LNCaP clone FGC (cell line): ENCODE results near the gene MYMK.

Source experiments
- DNase-seq: peaks from one replicate; pipeline ENCODE4 v3.0.0-alpha.2; 2011; ENCODE audit warnings: low read depth
- H3K4me3 ChIP-seq: 2 replicates; pipeline ENCODE4 v1.5.1; 2011; ENCODE audit warnings: mild to moderate bottlenecking, low read depth, low read length, control low read depth
- TF ChIP-seq, protein P1 (sequence below): IDR thresholded peaks from 2 replicates; pipeline ENCODE4 v1.5.1; 2012; ENCODE audit warnings: mild to moderate bottlenecking; ENCODE audit not compliant: control insufficient read depth, insufficient read depth; ENCODE audit errors: extremely low read depth

The MYMK gene

DNA sequence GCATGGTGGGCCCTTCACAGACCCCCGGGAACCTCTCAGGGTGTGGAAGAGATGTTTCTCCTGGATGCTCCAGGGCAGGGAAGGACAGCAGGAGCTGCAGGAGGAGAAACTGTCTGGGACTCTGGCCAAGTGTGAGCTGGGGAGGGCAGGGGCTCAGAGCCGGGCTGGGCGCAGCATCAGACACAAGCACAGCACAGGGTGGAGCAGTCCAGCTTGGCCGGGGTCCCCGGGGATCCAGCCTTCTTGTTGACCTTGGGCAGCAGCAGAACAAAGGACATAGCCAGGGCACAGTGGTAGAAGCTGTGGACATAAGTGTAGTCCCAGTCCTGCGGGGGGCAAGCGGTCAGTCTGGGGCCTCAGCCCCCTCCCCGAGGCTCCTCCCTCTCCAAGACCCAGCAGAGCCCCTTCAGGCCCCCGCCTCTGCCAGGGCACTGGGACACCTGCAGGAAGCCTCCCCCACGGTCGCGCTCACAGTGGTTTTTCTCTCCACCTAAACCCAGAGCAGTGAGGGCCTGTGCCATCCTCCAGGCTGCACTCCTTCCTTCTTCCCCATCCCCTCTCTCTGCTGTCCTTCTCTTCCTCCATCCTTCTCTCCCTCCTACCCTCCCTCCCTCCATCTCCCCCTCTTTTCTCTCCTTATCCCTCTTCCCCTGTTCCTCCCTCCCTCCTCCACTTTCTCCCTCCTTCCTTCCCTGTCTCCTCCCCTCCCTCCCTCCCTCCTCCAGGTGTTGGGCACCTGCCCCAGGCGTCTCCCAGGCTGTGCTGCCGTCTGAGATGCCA, 10.1 kb downstream of the MYMK start:
- TF ChIP-seq, protein P1, sequence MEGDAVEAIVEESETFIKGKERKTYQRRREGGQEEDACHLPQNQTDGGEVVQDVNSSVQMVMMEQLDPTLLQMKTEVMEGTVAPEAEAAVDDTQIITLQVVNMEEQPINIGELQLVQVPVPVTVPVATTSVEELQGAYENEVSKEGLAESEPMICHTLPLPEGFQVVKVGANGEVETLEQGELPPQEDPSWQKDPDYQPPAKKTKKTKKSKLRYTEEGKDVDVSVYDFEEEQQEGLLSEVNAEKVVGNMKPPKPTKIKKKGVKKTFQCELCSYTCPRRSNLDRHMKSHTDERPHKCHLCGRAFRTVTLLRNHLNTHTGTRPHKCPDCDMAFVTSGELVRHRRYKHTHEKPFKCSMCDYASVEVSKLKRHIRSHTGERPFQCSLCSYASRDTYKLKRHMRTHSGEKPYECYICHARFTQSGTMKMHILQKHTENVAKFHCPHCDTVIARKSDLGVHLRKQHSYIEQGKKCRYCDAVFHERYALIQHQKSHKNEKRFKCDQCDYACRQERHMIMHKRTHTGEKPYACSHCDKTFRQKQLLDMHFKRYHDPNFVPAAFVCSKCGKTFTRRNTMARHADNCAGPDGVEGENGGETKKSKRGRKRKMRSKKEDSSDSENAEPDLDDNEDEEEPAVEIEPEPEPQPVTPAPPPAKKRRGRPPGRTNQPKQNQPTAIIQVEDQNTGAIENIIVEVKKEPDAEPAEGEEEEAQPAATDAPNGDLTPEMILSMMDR = no peak
- DNase-seq = no peak
- no peak overlapping the region for H3K4me3 ChIP-seq

DNA sequence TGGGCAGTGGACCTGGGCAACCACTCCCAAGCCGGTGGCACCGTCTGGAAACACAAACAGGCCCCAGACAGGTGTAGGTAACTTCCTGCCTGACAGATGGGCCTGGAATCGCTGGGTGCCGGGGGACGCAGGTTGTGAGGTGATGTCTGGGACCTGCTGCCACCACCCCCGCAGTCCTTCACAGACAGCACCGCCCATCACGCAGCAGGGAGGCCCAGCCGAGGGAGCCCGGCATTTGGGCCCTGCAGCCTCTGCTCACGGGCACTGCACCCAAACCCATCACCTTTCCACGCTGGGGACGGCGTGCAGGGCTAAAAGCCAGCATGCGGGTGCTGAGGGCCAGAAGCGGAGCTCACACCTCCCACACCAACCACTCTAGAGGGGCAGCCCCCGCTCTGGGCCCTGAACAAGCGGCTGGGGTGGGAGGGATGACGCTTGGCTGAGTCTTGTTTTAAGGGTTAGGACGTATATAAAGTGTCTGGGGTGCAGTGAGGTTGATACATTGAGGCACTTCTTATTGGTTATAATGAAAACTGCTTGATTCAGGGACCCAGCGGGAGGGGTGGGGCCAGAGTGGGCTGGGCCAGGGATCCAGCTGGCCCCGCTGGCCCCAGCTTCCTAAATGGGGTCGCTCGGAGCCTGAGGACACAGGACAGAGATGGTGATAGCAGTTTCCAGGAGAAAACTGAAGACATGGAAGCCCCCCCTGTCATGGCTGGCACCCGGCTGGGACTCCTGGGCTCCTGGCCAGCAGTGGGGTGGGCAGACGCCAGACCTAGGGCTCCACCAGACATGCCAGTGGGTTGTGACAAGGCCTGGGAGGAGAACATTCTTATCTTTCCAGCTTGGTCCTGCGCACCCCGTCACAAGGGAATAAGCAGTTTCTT, 11.3 kb downstream of the MYMK start:
- DNase-seq = no peak
- TF ChIP-seq, protein P1 = no peak
- H3K4me3 ChIP-seq = no peak overlapping the region

DNA sequence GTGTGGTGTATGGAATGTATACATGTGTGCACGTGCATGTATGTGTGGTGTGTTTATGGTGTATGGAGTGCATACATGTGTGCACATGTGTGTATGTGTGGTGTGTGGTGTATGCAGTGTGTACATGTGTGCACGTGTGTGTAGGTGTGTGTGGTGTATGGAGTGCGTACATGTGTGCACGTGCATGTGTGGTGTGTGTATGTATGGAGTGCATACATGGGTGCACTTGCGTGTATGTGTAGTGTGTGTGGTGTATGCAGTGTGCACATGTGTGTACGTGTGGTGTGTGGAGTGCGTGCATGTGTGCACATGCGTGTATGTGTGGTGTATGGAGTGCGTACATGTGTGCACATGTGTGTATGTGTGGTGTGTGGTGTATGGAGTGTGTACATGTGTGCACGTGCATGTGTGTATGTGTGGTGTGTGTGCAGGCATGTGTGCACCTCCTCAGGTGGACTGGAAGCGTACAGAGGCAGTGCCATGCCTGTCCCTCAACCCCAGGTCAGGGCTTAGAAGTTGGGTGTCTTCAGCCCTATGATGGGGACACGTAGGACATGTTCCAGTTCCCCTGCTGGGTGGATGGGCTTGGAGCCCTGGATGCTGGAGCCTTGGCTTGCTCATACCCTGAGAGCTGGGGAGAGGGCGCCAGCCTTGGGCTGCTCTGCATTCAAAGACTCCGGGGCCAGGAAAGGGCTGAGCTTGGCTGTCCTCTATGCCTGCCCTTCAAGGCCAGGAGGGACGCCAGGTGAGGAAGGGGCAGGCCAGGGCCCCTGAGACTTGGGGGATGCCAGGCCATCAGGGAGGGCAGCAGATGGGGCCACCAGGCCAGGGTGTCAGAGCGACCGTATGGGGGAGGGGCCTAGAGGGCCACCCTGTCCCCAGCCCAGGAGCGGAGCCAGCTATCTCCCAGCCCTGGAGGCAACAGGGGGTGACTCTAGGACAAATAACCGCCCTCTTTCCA, 12.2 kb downstream of the MYMK start:
- no peak overlapping the region for H3K4me3 ChIP-seq
- TF ChIP-seq, protein P1 = no peak
- no peak for DNase-seq

DNA sequence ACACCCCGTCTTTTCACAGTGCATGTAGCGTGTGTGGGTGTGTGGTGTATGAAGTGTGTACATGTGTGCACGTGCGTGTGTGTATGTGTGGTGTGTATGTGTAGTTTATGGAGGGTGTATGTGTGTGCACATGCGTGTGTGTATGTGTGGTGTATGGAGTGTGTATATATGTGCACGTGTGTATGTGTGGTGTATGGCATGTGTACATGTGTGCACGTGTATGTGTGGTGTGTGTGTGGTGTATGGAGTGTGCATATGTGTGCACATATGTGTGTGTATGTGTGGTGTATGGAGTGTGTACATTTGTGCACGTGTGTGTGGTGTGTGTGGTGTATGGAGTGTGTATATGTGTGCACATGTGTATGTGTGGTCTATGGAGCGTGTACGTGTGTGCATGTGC, 13.2 kb downstream of the MYMK start:
- H3K4me3 ChIP-seq = no peak overlapping the region
- TF ChIP-seq, protein P1 = no peak
- no peak for DNase-seq

DNA sequence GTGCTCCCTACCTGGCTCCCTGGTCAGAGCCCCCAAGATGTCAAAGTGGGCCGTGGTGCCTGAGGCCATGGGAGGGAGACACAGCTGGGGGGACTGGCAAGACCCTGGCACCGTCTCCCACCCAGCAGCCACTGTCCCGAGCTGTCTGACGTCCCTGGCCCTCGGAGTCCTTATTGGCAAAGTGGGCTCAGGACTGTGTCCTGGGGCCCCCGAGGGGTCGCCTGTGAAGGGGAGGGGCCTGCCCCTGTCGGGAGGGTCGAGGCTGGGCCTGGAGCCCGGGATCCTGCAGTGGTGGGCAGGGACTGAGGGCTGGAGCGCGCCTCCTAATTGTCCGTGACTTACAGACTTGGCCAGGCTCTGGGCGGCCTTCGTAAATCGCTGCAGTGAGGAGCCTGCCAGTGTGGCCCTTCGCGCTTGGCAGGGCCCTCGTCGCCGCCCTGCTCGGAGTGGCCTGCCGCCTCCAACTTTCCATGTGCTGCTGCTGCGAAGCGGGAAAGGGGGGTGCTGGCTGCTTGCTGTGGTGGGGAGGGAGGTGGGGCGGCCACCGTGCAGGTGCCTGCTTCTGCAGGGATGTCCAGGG, 13.7 kb downstream of the MYMK start:
- TF ChIP-seq, protein P1 = no peak
- H3K4me3 ChIP-seq = no peak overlapping the region
- no peak for DNase-seq
